MM.1S (cell line): ENCODE results near the gene PTPRE.

ENCODE experiments used
- EZH2 ChIP-seq: fragments of 300-600 bp; sonication (generic); optimal IDR thresholded peaks from 2 replicates; pipeline ENCODE3; 2017; ENCODE audit warnings: low read depth, mild to moderate bottlenecking, antibody characterized with exemption, low read length, mixed read lengths
- EZH2phosphoT487 ChIP-seq: fragments of 300-600 bp; sonication (generic); IDR thresholded peaks from 2 replicates; pipeline ENCODE4 v1.6.1; 2018; ENCODE audit warnings: antibody characterized with exemption, low read length
- TF ChIP-seq, protein P1 (sequence below): fragments of 300-600 bp; sonication (generic); IDR thresholded peaks from 2 replicates; pipeline ENCODE4 v1.5.1; 2016; ENCODE audit warnings: antibody characterized with exemption, low read length, mixed read lengths

DNA sequence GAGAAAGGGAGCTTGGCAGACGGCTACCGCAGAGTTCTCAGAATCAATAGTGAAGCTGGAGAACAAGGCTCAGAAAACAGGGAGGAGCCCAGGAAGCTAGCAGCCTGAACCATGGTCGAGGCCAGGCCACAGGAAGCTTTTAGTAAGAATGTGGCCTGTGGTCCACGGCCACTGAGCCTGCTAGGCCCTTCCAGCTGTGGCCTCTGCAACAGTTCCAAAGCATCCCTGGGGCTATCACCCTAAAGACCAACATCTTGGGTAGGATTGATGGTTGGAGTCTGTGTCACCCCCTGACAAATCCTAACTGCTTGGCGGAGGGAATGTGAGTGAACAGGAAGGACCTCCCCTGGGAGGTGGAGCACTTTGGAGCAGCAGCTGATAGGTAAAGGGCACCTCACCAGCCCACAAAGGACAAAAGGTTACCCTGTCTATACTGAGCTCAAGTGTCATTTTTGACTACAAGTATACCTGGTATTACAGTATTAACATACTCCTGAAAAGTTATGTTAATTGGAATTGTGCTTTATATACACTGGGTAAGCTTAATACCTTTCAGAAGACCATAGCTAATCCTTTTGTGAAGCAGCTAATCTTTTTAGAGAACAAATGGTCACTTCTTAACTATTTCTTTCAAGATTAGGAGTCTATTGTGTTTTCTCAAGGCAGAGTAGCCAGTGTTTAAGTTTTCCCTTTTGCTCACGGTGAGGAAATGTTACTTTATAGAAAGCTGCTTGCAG is 18.7 kb downstream of the PTPRE start:
- TF ChIP-seq, protein P1, sequence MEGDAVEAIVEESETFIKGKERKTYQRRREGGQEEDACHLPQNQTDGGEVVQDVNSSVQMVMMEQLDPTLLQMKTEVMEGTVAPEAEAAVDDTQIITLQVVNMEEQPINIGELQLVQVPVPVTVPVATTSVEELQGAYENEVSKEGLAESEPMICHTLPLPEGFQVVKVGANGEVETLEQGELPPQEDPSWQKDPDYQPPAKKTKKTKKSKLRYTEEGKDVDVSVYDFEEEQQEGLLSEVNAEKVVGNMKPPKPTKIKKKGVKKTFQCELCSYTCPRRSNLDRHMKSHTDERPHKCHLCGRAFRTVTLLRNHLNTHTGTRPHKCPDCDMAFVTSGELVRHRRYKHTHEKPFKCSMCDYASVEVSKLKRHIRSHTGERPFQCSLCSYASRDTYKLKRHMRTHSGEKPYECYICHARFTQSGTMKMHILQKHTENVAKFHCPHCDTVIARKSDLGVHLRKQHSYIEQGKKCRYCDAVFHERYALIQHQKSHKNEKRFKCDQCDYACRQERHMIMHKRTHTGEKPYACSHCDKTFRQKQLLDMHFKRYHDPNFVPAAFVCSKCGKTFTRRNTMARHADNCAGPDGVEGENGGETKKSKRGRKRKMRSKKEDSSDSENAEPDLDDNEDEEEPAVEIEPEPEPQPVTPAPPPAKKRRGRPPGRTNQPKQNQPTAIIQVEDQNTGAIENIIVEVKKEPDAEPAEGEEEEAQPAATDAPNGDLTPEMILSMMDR: no peak
- TF ChIP-seq EZH2: no peak
- no peak for TF ChIP-seq EZH2phosphoT487
